ENCODE measurements around the gene PLCE1. TPM values are rescaled to one million over a fixed set of nuclear protein-coding genes. Genes with fewer than 3 reads are reported as not detected.
"Not testable (repeated sequence)": the region's sequence is repeated elsewhere in the genome, so short reads cannot be mapped to it uniquely, and the experiment has no call there.

PLCE1 gene
- total and polyA plus RNA-seq, 2 experiments from 2014 or later: 4.7 to 10.8 TPM

DNA sequence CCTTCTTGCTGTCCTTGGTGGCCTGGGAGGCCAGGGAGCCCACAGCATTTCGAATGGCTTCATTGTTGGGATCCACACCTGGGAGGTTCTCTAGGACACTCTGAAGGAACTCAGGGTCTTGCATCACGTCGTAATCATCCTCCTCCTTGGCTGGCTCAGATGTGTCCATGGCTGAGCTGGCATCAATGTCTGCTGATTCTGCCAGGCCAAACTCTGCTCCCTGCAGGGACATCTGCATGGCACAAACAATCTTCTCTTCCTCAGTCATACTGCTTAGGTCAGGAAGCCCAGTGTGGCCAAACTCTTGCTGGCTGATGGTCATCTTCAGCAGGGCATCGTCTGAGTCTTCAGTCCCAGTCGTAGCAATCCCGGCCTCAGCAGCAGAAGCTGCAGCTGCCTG lies 34.9 kb upstream of the PLCE1 start:
- H3K36me3 ChIP-seq (replicated peaks; ENCODE audit: insufficient read depth, low read depth): no peaks in the 10 kb centered on the region
- H3K4me3 ChIP-seq: no peak overlapping the region
- no peak for DNase-seq (ENCODE audit: low spot score)
- no peaks in the 10 kb centered on the region for H3K4me1 ChIP-seq (ENCODE audit: insufficient read depth)
- no peaks in the 10 kb centered on the region for H3K9me2 ChIP-seq (replicated peaks; ENCODE audit: insufficient read depth)
- H3K27ac ChIP-seq: no peak overlapping the region
- no peaks in the 10 kb centered on the region for H3K79me2 ChIP-seq
- WGBS (ENCODE audit: low lambda C conversion rate, missing lambda C conversion rate): 93% methylated on average over 6 of the region's 6 CpGs
- TF ChIP-seq EZH2phosphoT487 (IDR thresholded peaks at IDR 0.05; ENCODE audit: low read depth, severe bottlenecking, unreplicated experiment): no peak
- TF ChIP-seq, protein P1, sequence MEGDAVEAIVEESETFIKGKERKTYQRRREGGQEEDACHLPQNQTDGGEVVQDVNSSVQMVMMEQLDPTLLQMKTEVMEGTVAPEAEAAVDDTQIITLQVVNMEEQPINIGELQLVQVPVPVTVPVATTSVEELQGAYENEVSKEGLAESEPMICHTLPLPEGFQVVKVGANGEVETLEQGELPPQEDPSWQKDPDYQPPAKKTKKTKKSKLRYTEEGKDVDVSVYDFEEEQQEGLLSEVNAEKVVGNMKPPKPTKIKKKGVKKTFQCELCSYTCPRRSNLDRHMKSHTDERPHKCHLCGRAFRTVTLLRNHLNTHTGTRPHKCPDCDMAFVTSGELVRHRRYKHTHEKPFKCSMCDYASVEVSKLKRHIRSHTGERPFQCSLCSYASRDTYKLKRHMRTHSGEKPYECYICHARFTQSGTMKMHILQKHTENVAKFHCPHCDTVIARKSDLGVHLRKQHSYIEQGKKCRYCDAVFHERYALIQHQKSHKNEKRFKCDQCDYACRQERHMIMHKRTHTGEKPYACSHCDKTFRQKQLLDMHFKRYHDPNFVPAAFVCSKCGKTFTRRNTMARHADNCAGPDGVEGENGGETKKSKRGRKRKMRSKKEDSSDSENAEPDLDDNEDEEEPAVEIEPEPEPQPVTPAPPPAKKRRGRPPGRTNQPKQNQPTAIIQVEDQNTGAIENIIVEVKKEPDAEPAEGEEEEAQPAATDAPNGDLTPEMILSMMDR (IDR thresholded peaks at IDR 0.05; ENCODE audit: poor library complexity): no peak
- H2AFZ ChIP-seq: no peak overlapping the region
- H4K20me1 ChIP-seq (ENCODE audit: insufficient read depth, poor library complexity, severe bottlenecking): no peaks in the 10 kb centered on the region
- H3K27me3 ChIP-seq: no peaks in the 10 kb centered on the region
- H3K9me3 ChIP-seq (ENCODE audit: low read depth): no peaks in the 10 kb centered on the region
- H3K4me2 ChIP-seq: no peak overlapping the region

DNA sequence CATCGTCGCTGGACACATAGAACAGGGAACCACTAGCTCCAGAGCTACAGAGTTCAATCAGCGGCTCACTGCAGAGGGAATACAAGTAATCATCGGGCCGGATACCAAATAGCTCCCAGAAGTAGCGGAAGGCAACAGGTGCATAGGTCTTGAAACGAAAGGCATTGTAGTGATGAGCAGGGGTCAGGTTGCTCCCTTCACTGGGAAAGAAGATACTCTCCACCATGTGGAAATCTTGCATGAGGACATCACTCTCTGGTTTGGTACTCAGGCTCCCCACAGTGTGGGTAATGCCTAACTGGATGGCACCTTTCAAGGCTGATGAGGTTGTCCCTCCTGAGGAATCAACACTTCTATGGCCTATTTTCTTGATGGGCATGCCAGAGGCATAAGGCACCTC lies 32.7 kb upstream of the PLCE1 start:
- H3K4me2 ChIP-seq; DNase-seq (ENCODE audit: low spot score); H3K27ac ChIP-seq; H4K20me1 ChIP-seq (ENCODE audit: insufficient read depth, poor library complexity, severe bottlenecking); H3K4me3 ChIP-seq; H3K9me2 ChIP-seq (replicated peaks; ENCODE audit: insufficient read depth); H3K36me3 ChIP-seq (replicated peaks; ENCODE audit: insufficient read depth, low read depth); H3K9me3 ChIP-seq (ENCODE audit: low read depth); H2AFZ ChIP-seq; H3K79me2 ChIP-seq; H3K4me1 ChIP-seq (ENCODE audit: insufficient read depth); H3K27me3 ChIP-seq: not testable (repeated sequence)
- 97% methylated on average over 7 of the region's 7 CpGs for WGBS (ENCODE audit: low lambda C conversion rate, missing lambda C conversion rate)

DNA sequence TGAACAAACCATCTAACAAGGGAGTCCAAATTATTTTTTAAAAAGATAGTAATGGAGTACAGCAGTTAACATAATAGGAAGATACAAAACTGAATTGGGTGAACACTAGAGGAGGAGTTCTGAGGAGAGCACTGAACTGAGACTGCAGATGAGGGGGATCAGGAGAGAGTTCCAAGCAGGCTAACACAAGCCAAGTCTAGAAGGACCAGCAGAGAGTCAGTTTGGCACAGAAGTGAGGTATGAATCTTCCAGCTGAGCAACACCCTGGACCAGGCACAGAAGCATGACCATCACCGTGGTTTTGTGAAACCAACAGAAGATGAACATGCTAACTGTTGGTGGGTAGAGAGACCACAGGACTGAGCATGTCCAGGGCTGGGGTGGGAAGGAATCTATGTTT lies 30.8 kb upstream of the PLCE1 start:
- H3K9me2 ChIP-seq (replicated peaks; ENCODE audit: insufficient read depth): no peaks in the 10 kb centered on the region
- no peak for DNase-seq (ENCODE audit: low spot score)
- no peaks in the 10 kb centered on the region for H4K20me1 ChIP-seq (ENCODE audit: insufficient read depth, poor library complexity, severe bottlenecking)
- H2AFZ ChIP-seq: no peak overlapping the region
- H3K27ac ChIP-seq: no peak overlapping the region
- H3K79me2 ChIP-seq: no peaks in the 10 kb centered on the region
- TF ChIP-seq EZH2phosphoT487 (IDR thresholded peaks at IDR 0.05; ENCODE audit: low read depth, severe bottlenecking, unreplicated experiment) (no peak), EZH2 (IDR thresholded peaks at IDR 0.05; ENCODE audit: borderline replicate concordance) (no peak)
- TF ChIP-seq, protein P1 (IDR thresholded peaks at IDR 0.05; ENCODE audit: poor library complexity): no peak
- 93% methylated on average over 1 of the region's 1 CpG for WGBS (ENCODE audit: low lambda C conversion rate, missing lambda C conversion rate)
- H3K4me2 ChIP-seq: no peak overlapping the region
- no peaks in the 10 kb centered on the region for H3K9me3 ChIP-seq (ENCODE audit: low read depth)
- no peaks in the 10 kb centered on the region for H3K36me3 ChIP-seq (replicated peaks; ENCODE audit: insufficient read depth, low read depth)
- no peaks in the 10 kb centered on the region for H3K27me3 ChIP-seq
- no peaks in the 10 kb centered on the region for H3K4me1 ChIP-seq (ENCODE audit: insufficient read depth)
- H3K4me3 ChIP-seq: no peak overlapping the region

DNA sequence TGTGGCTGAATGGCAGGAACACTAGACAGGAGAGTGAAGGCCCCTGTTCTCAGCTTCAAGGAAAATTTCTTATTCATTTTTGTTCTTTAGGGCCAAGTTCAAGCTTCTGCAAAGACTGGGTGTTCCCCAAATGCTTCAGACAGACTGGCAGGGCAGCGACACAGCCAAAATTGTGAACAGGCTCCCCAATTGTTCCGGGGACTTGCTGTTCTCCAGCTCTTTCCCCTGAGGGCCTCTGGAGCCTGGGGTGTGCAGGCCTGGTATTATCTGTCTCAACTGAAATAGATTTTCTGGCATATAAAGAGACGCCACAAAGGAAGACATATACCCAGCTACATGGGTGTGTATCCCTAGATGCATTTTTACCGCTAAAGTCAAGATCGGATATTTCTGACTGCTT lies 30.3 kb upstream of the PLCE1 start:
- 91% methylated on average over 5 of the region's 5 CpGs for WGBS (ENCODE audit: low lambda C conversion rate, missing lambda C conversion rate)
- Histone ChIP-seq H3K9me3 (ENCODE audit: low read depth) (no peaks in the 10 kb centered on the region), H3K79me2 (no peaks in the 10 kb centered on the region), H3K4me1 (ENCODE audit: insufficient read depth) (no peaks in the 10 kb centered on the region), H3K4me3 (no peak overlapping the region), H2AFZ (no peak overlapping the region), H3K27me3 (no peaks in the 10 kb centered on the region), H4K20me1 (ENCODE audit: insufficient read depth, poor library complexity, severe bottlenecking) (no peaks in the 10 kb centered on the region), H3K9me2 (replicated peaks; ENCODE audit: insufficient read depth) (no peaks in the 10 kb centered on the region), H3K27ac (no peak overlapping the region), H3K4me2 (no peak overlapping the region), H3K36me3 (replicated peaks; ENCODE audit: insufficient read depth, low read depth) (no peaks in the 10 kb centered on the region)
- no peak for DNase-seq (ENCODE audit: low spot score)
- TF ChIP-seq, protein P1 (IDR thresholded peaks at IDR 0.05; ENCODE audit: poor library complexity): no peak
- TF ChIP-seq EZH2 (IDR thresholded peaks at IDR 0.05; ENCODE audit: borderline replicate concordance) (no peak), EZH2phosphoT487 (IDR thresholded peaks at IDR 0.05; ENCODE audit: low read depth, severe bottlenecking, unreplicated experiment) (no peak)

Measured in hepatocyte (in vitro differentiated cells).